GM18517 (cell line): ENCODE data around the gene CFAP97.

Experiments used
- ATAC-seq: cut with Tn5 transposase; IDR thresholded peaks from one replicate; pipeline ENCODE4 v1.9.1; 2021; ENCODE audit warnings: mild to moderate bottlenecking, moderate library complexity; ENCODE audit not compliant: unreplicated experiment

CFAP97 gene

DNA sequence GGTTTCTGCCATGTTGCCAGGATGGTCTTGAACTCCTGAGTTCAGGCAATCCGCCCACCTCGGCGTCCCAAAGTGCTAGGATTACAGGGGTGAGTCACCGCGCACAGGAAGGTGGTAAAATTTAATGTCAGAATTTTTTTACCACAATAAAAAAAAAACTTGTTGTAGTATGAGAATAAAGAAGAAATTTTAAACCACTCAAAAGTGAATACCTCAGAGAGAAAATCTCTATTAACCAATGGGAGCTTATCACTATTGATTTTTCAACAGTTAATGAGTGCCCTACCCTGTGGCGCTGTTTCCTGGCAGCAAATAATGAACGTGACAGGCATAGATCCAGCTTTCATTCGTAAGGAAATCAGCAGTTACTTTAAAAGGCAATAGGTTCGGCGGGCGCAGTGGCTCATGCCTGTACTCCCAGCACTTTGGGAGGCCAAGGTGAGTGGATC, 93.4 kb downstream of the CFAP97 start:
- ATAC-seq, result no peak

DNA sequence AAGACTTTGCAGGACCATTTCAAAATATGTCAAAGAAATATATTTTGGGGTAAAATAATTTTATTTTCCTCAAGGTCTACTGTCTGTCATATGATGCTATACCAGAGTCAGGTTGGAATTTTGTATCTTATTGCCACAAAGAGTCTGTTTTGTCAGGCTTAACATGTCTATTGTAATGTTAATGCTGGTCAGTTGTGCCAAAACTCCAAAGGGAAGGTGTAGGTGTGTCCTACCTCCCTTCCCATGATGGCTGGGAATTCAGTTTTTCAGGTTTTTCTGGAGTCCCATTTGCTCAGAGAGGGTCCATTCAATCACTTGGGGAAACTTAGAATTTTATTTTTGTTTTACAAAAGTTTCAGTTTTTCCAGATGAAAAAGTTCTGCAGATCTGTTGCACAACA, 94.1 kb downstream of the CFAP97 start:
- no peak for ATAC-seq
